ENCODE measurements around the gene PACRG.

PACRG gene

DNA sequence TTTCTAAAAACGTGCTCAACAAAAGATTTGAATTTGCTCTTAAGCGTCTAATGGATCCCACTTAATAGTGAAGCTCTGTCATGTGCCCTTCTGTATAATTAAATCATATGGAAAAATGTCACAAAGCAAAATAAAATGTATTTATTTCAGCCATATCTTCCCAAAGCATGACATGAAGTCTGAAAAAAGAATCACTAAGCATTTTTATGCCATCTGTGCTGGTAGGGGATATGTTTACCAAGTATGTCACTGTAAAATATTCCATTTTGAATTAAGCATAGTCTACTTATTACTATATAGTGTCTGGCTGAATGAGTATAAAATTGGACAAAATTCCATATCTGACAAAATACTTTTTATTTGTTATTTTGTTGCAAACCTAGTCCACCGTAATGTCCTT lies 438.7 kb downstream of the PACRG start:
- TF ChIP-seq YY1 (IDR thresholded peaks at IDR 0.05; ENCODE audit: low read depth) (no peak), ZBTB7A (IDR thresholded peaks at IDR 0.05; ENCODE audit: low read depth) (no peak), TCF12 (IDR thresholded peaks at IDR 0.05; ENCODE audit: low read depth) (no peak), USF1 (IDR thresholded peaks at IDR 0.05) (no peak), CEBPB (IDR thresholded peaks at IDR 0.05) (no peak), TEAD4 (IDR thresholded peaks at IDR 0.05) (no peak), NFIC (IDR thresholded peaks at IDR 0.05) (no peak), MAX (IDR thresholded peaks at IDR 0.05) (no peak), TAF1 (IDR thresholded peaks at IDR 0.05; ENCODE audit: low read depth) (no peak), RAD21 (IDR thresholded peaks at IDR 0.05; ENCODE audit: low read depth) (no peak), CREB1 (IDR thresholded peaks at IDR 0.05; ENCODE audit: low read depth) (no peak), EP300 (IDR thresholded peaks at IDR 0.05; ENCODE audit: borderline replicate concordance) (no peak), FOXM1 (IDR thresholded peaks at IDR 0.05; ENCODE audit: borderline replicate concordance, low read depth) (no peak), EGR1 (IDR thresholded peaks at IDR 0.05) (no peak), REST (IDR thresholded peaks at IDR 0.05; ENCODE audit: low read depth) (no peak)

DNA sequence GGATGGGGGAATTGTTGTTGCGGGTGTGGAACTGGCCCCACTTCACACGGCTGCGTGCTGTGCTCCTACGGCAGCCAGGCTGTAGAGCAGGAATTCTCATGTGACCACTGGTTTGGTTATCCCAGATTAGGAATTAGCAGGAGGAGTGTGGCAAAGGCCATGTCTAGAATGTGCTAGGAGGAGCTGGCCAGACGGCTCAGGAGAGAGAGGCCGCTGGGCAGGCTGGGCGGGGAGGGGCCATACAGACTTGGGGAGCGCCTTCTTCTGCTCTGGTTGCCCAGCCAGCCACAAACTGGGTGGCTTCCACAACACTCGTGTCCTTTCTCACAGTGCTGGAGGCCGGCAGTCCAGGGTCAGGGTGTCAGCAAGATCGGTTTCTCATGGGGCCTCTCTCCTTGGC lies 441.7 kb downstream of the PACRG start:
- TF ChIP-seq USF1 (IDR thresholded peaks at IDR 0.05), result no peak
- no peak for TF ChIP-seq TCF12 (IDR thresholded peaks at IDR 0.05; ENCODE audit: low read depth)
- no peak for TF ChIP-seq NFIC (IDR thresholded peaks at IDR 0.05)
- TF ChIP-seq EGR1 (IDR thresholded peaks at IDR 0.05), result no peak
- no peak for TF ChIP-seq FOXM1 (IDR thresholded peaks at IDR 0.05; ENCODE audit: borderline replicate concordance, low read depth)

DNA sequence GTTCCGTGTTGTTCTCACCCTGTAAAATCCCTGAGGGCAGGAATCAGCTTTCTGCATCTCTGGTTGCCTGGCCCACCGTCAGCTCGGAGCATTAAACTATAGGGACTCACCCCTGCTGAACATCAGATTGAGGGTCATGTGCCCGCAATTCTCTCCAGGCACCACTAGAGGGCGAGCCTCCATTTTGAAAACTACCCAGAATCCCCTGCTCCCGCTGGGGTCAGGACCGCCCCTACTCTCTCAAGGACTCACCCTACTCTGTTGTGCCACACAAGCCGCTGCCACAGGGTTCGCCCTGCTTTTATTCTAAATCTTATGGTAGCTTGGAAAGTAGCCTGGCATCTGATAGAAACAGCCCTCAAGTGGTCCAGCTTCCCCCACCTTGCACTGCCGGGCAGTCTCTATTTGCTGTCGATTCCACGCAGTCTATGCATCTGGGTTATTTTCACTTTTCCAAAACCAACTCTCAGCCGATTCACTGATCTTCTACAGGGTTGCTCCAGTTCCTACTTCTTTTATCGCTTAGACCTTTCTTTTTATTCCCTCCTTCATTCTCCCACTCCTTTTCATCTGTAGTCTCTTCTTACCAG lies 442.6 kb downstream of the PACRG start:
- TF ChIP-seq TAF1 (IDR thresholded peaks at IDR 0.05; ENCODE audit: low read depth) (no peak), EP300 (IDR thresholded peaks at IDR 0.05; ENCODE audit: borderline replicate concordance) (no peak), USF1 (IDR thresholded peaks at IDR 0.05) (no peak), TEAD4 (IDR thresholded peaks at IDR 0.05) (no peak), CEBPB (IDR thresholded peaks at IDR 0.05) (no peak), CREB1 (IDR thresholded peaks at IDR 0.05; ENCODE audit: low read depth) (no peak), RAD21 (IDR thresholded peaks at IDR 0.05; ENCODE audit: low read depth) (no peak), MAX (IDR thresholded peaks at IDR 0.05) (no peak), YY1 (IDR thresholded peaks at IDR 0.05; ENCODE audit: low read depth) (no peak), EGR1 (IDR thresholded peaks at IDR 0.05) (no peak), ZBTB7A (IDR thresholded peaks at IDR 0.05; ENCODE audit: low read depth) (no peak), FOXM1 (IDR thresholded peaks at IDR 0.05; ENCODE audit: borderline replicate concordance, low read depth) (no peak), REST (IDR thresholded peaks at IDR 0.05; ENCODE audit: low read depth) (no peak), TCF12 (IDR thresholded peaks at IDR 0.05; ENCODE audit: low read depth) (no peak), NFIC (IDR thresholded peaks at IDR 0.05) (no peak)

DNA sequence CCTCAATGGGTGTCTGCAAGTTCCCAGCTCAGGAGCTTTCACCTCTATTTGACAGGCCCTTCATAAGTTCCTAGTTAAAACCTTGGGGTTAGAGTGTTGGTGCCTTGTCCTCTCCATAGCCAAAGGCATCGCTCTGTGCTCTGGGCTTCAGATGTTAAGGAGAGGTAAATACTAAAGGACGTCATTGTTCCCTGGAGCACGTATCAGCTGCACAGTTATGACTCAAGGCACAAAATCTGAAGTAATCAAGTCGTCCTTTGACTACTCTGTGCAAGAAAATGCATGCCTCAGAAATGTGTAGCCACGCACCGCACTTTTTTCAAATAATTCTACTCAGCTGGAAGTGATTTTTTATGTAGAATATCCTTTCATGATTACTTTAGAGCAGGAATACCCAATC lies 446.0 kb downstream of the PACRG start:
- no peak for TF ChIP-seq RAD21 (IDR thresholded peaks at IDR 0.05; ENCODE audit: low read depth)
- TF ChIP-seq EGR1 (IDR thresholded peaks at IDR 0.05), result no peak
- TF ChIP-seq TCF12 (IDR thresholded peaks at IDR 0.05; ENCODE audit: low read depth), result no peak
- no peak for TF ChIP-seq FOXM1 (IDR thresholded peaks at IDR 0.05; ENCODE audit: borderline replicate concordance, low read depth)
- no peak for TF ChIP-seq EP300 (IDR thresholded peaks at IDR 0.05; ENCODE audit: borderline replicate concordance)
- no peak for TF ChIP-seq TAF1 (IDR thresholded peaks at IDR 0.05; ENCODE audit: low read depth)
- TF ChIP-seq YY1 (IDR thresholded peaks at IDR 0.05; ENCODE audit: low read depth), result no peak
- no peak for TF ChIP-seq MAX (IDR thresholded peaks at IDR 0.05)
- no peak for TF ChIP-seq CREB1 (IDR thresholded peaks at IDR 0.05; ENCODE audit: low read depth)

GRCh38 chr6:163175301-163175700 lies 447.5 kb downstream of the PACRG start:
- no peak for TF ChIP-seq USF1 (IDR thresholded peaks at IDR 0.05)
- no peak for TF ChIP-seq FOXM1 (IDR thresholded peaks at IDR 0.05; ENCODE audit: borderline replicate concordance, low read depth)
- TF ChIP-seq NFIC (IDR thresholded peaks at IDR 0.05), result no peak
- no peak for TF ChIP-seq EGR1 (IDR thresholded peaks at IDR 0.05)
- no peak for TF ChIP-seq MAX (IDR thresholded peaks at IDR 0.05)
- TF ChIP-seq CREB1 (IDR thresholded peaks at IDR 0.05; ENCODE audit: low read depth), result no peak
- no peak for TF ChIP-seq ZBTB7A (IDR thresholded peaks at IDR 0.05; ENCODE audit: low read depth)
- no peak for TF ChIP-seq TAF1 (IDR thresholded peaks at IDR 0.05; ENCODE audit: low read depth)
- no peak for TF ChIP-seq REST (IDR thresholded peaks at IDR 0.05; ENCODE audit: low read depth)
- no peak for TF ChIP-seq EP300 (IDR thresholded peaks at IDR 0.05; ENCODE audit: borderline replicate concordance)
- no peak for TF ChIP-seq YY1 (IDR thresholded peaks at IDR 0.05; ENCODE audit: low read depth)
- TF ChIP-seq TEAD4 (IDR thresholded peaks at IDR 0.05), result no peak
- TF ChIP-seq TCF12 (IDR thresholded peaks at IDR 0.05; ENCODE audit: low read depth), result no peak
- TF ChIP-seq RAD21 (IDR thresholded peaks at IDR 0.05; ENCODE audit: low read depth), result no peak

Data from Ishikawa (cell line).